GM12891 (cell line): ENCODE measurements around the gene STMP1.

Source experiments
- POLR2A ChIP-seq: IDR thresholded peaks from 2 replicates; pipeline ENCODE4 v1.6.1; 2011; ENCODE audit warnings: low read depth, low read length, control low read depth
- POLR2AphosphoS5 ChIP-seq: IDR thresholded peaks from 2 replicates; pipeline ENCODE4 v1.6.1; 2011; ENCODE audit warnings: low read depth, low read length, control low read depth
- SPI1 ChIP-seq: IDR thresholded peaks from 2 replicates; pipeline ENCODE4 v1.6.1; 2011; ENCODE audit warnings: low read depth, low read length, control low read depth
- TAF1 ChIP-seq: IDR thresholded peaks from 2 replicates; pipeline ENCODE4 v1.6.1; 2011; ENCODE audit warnings: low read depth, low read length, control low read depth

GRCh38 chr7:135658564-135658963 is 3.8 kb upstream of the STMP1 start:
- TF ChIP-seq POLR2A (no peak), POLR2AphosphoS5 (no peak), TAF1 (no peak), SPI1 (no peak)
